HCT116 (cell line): ENCODE measurements around the gene PEAK1. TPM values are rescaled to one million over a fixed set of nuclear protein-coding genes. Genes with fewer than 3 reads are reported as not detected.

Experiments
- ATAC-seq: fragments of 200-7000 bp; cut with Tn5 transposase; 2 replicates; pipeline ENCODE4 v1.9.1; 2020; ENCODE audit warnings: mild to moderate bottlenecking, moderate library complexity
- BruUV-seq: library from RNA; stranded (reverse); fragments of 400-500 nt; replicated peaks from 2 replicates; lab custom pipeline; 2021; lab: Mats Ljungman, UMichigan
- CTCF ChIA-PET: fragments of 300-600 bp; sonication (Branson Sonifier 250); formaldehyde crosslinking; loops from one replicate; lab custom pipeline; 2021; ENCODE audit warnings: antibody characterized with exemption; lab: Charles Lee
- POLR2A ChIA-PET: fragments of 300-600, 350-600 bp; sonication (Branson Sonifier 250); formaldehyde crosslinking; loops from one replicate; lab custom pipeline; 2021; ENCODE audit warnings: antibody characterized with exemption; lab: Charles Lee
- RAD21 ChIA-PET, 2 experiments: fragments of 300-600 bp; sonication (Branson Sonifier 250); formaldehyde crosslinking; loops; one replicate each; lab custom pipeline; 2023; ENCODE audit warnings: low total read pairs in 2 of 2; ENCODE audit not compliant: uncharacterized antibody in 2 of 2, unreplicated experiment in 2 of 2, low non-redundant PET in 1 of 2; lab: Charles Lee
- DNase-seq: peaks from one replicate; pipeline ENCODE4 v3.0.0-alpha.2; 2010; ENCODE audit warnings: low read depth, low spot score
- H2AFZ ChIP-seq: fragments of 200-600 bp; shearing (Covaris generic), sonication (generic); 2 replicates; pipeline ENCODE4 v1.6.1; 2017; ENCODE audit warnings: low read depth, mixed run types, mixed read lengths, antibody characterized with exemption, low read length; ENCODE audit not compliant: poor library complexity, severe bottlenecking
- H3K27ac ChIP-seq: 2 replicates; pipeline ENCODE4 v1.5.1; 2012; ENCODE audit warnings: low read depth, low read length
- H3K27me3 ChIP-seq: fragments of 200-600 bp; sonication (generic); 2 replicates; pipeline ENCODE4 v1.6.1; 2016; ENCODE audit warnings: mixed run types, low read length, mixed read lengths; ENCODE audit not compliant: insufficient read depth
- H3K36me3 ChIP-seq, 2 experiments: fragments of 200-500 bp in 1 of 2; fragments of 200-600 bp in 1 of 2; sonication (Bioruptor generic) in 1 of 2; sonication (generic) in 1 of 2; 2 replicates each; pipeline versions ENCODE4 v1.5.1 to v1.6.1; 2014 to 2016; ENCODE audit warnings: low read length in 2 of 2, inconsistent platforms in 1 of 2, mixed read lengths in 1 of 2, mixed run types in 1 of 2; ENCODE audit not compliant: insufficient read depth in 2 of 2, control insufficient read depth in 1 of 2
- H3K4me1 ChIP-seq, 2 experiments: fragments of 200-600 bp in 1 of 2; sonication (generic) in 1 of 2; 2 replicates each; pipeline versions ENCODE4 v1.5.1 to v1.6.1; 2012 to 2017; ENCODE audit warnings: low read length in 2 of 2, inconsistent platforms in 1 of 2, mild to moderate bottlenecking in 1 of 2, mixed read lengths in 1 of 2, mixed run types in 1 of 2, moderate library complexity in 1 of 2; ENCODE audit not compliant: insufficient read depth in 2 of 2, control insufficient read depth in 1 of 2
- H3K4me2 ChIP-seq: fragments of 200-600 bp; sonication (generic); 2 replicates; pipeline ENCODE4 v1.6.1; 2017; ENCODE audit warnings: mixed run types, low read length, mixed read lengths
- H3K4me3 ChIP-seq, 2 experiments: fragments of 200-600 bp in 1 of 2; sonication (generic) in 1 of 2; replicated peaks in 1 of 2; 2 replicates each; pipeline ENCODE4 v1.5.1; 2011 to 2016; ENCODE audit warnings: low read length in 2 of 2, control low read depth in 1 of 2, low read depth in 1 of 2, mild to moderate bottlenecking in 1 of 2, mixed read lengths in 1 of 2, mixed run types in 1 of 2
- H3K79me2 ChIP-seq: fragments of 200-600 bp; sonication (generic); 2 replicates; pipeline ENCODE4 v1.6.1; 2017; ENCODE audit warnings: mild to moderate bottlenecking, mixed run types, low read length, moderate library complexity, mixed read lengths; ENCODE audit not compliant: insufficient read depth
- H3K9ac ChIP-seq: fragments of 200-600 bp; sonication (generic); 2 replicates; pipeline ENCODE4 v1.6.1; 2016; ENCODE audit warnings: low read length, mixed read lengths
- H3K9me2 ChIP-seq: fragments of 200-600 bp; sonication (generic), shearing (Covaris generic); 2 replicates; pipeline ENCODE4 v1.6.1; 2017; ENCODE audit warnings: mixed run types, mild to moderate bottlenecking, moderate library complexity; ENCODE audit not compliant: insufficient read depth
- H3K9me3 ChIP-seq, 2 experiments: fragments of 200-500 bp in 1 of 2; fragments of 200-600 bp in 1 of 2; sonication (Bioruptor generic) in 1 of 2; sonication (generic) in 1 of 2; 2 replicates each; pipeline ENCODE4 v1.6.1; 2014 to 2017; ENCODE audit warnings: low read length in 2 of 2, mixed read lengths in 2 of 2, inconsistent platforms in 1 of 2, low read depth in 1 of 2, mild to moderate bottlenecking in 1 of 2, mixed run types in 1 of 2, moderate library complexity in 1 of 2; ENCODE audit not compliant: control insufficient read depth in 1 of 2, insufficient read depth in 1 of 2
- H4K20me1 ChIP-seq: fragments of 200-600 bp; sonication (generic), shearing (Covaris generic); 2 replicates; pipeline ENCODE4 v1.6.1; 2017; ENCODE audit warnings: mixed run types, mild to moderate bottlenecking, moderate library complexity; ENCODE audit not compliant: insufficient read depth
- CEBPB ChIP-seq: IDR thresholded peaks from 2 replicates; pipeline ENCODE4 v1.6.1; 2012; ENCODE audit warnings: low read depth
- ELF1 ChIP-seq: IDR thresholded peaks from 2 replicates; pipeline ENCODE4 v1.6.1; 2012; ENCODE audit warnings: low read depth, borderline replicate concordance
- EZH2 ChIP-seq: fragments of 200-600 bp; sonication (generic); IDR thresholded peaks from 2 replicates; pipeline ENCODE4 v1.6.1; 2017; ENCODE audit warnings: antibody characterized with exemption, mixed run types
- EZH2phosphoT487 ChIP-seq: fragments of 200-600 bp; IDR thresholded peaks from 2 replicates; pipeline ENCODE4 v1.6.1; 2018; ENCODE audit warnings: antibody characterized with exemption, borderline replicate concordance
- FOSL1 ChIP-seq: IDR thresholded peaks from 2 replicates; pipeline ENCODE4 v1.6.1; 2012; ENCODE audit warnings: low read depth
- RAD21 ChIP-seq: IDR thresholded peaks from 2 replicates; pipeline ENCODE4 v1.6.1; 2012; ENCODE audit warnings: low read depth, mild to moderate bottlenecking
- SRF ChIP-seq: IDR thresholded peaks from 2 replicates; pipeline ENCODE4 v1.6.1; 2012; ENCODE audit warnings: low read depth
- YY1 ChIP-seq: IDR thresholded peaks from 2 replicates; pipeline ENCODE4 v1.6.1; 2011; ENCODE audit warnings: low read length, low read depth, moderate library complexity, mild to moderate bottlenecking; ENCODE audit not compliant: insufficient replicate concordance; ENCODE audit errors: extremely low read depth
- ZNF274 ChIP-seq: fragments of 200-500 bp; sonication (Bioruptor generic); IDR thresholded peaks from 2 replicates; pipeline ENCODE4 v1.6.1; 2014; ENCODE audit warnings: mild to moderate bottlenecking, low read depth, low read length, inconsistent platforms
- intact Hi-C: fragments of 100-400 bp; cut with micrococcal nuclease; formaldehyde crosslinking; loops from 2 replicates; pipeline ENCODE4 v1.10.0; 2022
- total RNA-seq: library from RNA; stranded (reverse); gene quantifications from one replicate; pipeline ENCODE4 v1.2.1, GENCODE V29; 2021; ENCODE audit not compliant: unreplicated experiment
- TF ChIP-seq, protein P1 (sequence below): IDR thresholded peaks from 2 replicates; pipeline ENCODE4 v1.6.1; 2012
- TF ChIP-seq, protein P2 (sequence below), 3 experiments: fragments of 200-600 bp in 1 of 3; sonication (generic) in 1 of 3; IDR thresholded peaks in 2 of 3; conservative IDR thresholded peaks in 1 of 3; 2 replicates each; pipeline ENCODE4 v1.5.1; 2012 to 2017; ENCODE audit warnings: low read depth in 2 of 3, low read length in 2 of 3, antibody characterized with exemption in 1 of 3, borderline replicate concordance in 1 of 3, control low read depth in 1 of 3, mild to moderate bottlenecking in 1 of 3, mixed read lengths in 1 of 3, mixed run types in 1 of 3, moderate library complexity in 1 of 3; ENCODE audit not compliant: insufficient read depth in 1 of 3

The PEAK1 gene
- total RNA-seq, 1 experiment from 2014 or later, result 23.4 TPM

DNA sequence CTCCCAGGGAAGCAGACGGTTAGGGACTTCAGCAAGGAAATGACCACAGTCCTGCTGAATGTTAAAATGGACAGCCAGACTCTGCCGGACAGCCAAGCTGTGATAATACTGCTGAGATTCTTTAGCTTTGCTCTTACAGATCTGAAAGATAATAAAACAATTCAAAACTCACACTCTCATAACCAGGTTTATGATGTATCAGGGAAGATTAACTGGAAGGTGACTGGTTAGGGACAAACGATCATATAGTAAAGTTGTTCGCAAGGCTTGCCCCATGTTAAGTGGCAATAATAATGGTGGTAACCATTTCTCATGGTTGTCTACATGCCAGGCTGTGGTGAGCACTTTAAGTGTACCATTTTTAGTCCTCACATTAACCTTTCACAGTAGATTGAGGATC, 304.7 kb downstream of the PEAK1 start:
- TF ChIP-seq SRF, result no peak
- TF ChIP-seq CEBPB, result no peak
- no peak for TF ChIP-seq EZH2
- TF ChIP-seq ZNF274, result no peak
- CTCF ChIA-PET, result interaction anchor here (1.4 kb wide), 1 partner anchor 382 kb away, joined by 4 read pairs; no protein-coding TSS in a partner anchor
- no peak overlapping the region for H2AFZ ChIP-seq
- no peak for DNase-seq
- RAD21 ChIA-PET, result no interaction called here
- no peaks in the 10 kb centered on the region for H4K20me1 ChIP-seq
- ATAC-seq, result no peak
- no peaks in the 10 kb centered on the region for H3K36me3 ChIP-seq
- H3K27ac ChIP-seq, result no peak overlapping the region
- no peaks in the 10 kb centered on the region for H3K9me2 ChIP-seq
- no peak overlapping the region for H3K4me2 ChIP-seq
- POLR2A ChIA-PET, result no interaction called here
- BruUV-seq, result no TSS peak
- H3K4me3 ChIP-seq, result no peak overlapping the region
- intact Hi-C loops, result no loop called here
- H3K27me3 ChIP-seq, result no peaks in the 10 kb centered on the region
- H3K4me1 ChIP-seq, result 0 out of 4 replicates have a peak, but pooled peaks cover 0 to 3% of the 10 kb centered on the region in 2 experiments
- no peaks in the 10 kb centered on the region for H3K79me2 ChIP-seq
- no peak overlapping the region for H3K9ac ChIP-seq
- no peaks in the 10 kb centered on the region for H3K9me3 ChIP-seq

DNA sequence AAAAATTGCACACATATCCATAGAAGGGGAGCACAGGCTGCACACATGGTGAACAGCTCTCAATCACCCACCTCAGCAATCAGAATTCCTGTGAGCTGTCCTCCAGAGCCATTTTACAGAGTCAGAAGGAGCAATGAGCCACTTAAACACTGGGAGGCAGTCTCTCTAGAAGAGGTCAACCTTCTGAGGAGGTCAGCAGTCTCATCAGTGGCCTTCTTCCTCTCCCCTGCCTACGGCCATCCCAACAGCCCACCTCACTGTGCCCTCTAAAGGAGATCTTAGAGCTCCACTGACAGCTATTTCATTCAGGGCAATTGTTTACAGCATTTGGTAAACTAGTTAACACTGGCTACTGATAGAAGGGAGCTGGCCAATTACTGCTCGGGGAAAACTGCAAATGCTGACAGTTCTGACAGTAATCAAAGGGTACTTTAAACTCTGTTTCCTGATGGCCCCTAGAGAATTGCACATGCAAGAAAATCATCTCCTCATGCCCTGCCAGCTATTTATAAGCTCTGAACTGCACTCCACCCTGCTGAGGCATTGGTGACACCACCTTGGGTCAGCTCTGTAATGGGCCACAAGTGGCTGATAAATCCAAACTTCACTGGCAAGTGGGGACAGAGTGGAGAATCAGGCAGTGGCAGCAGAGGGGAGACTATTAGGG, 306.9 kb downstream of the PEAK1 start:
- ATAC-seq, result peak; percentile 57
- ChIA-PET CTCF (interaction anchor here (0.7 to 0.8 kb wide), 2 partner anchors 10 to 430 kb away, joined by 3 read pairs; no protein-coding TSS in a partner anchor), POLR2A (interaction anchor here (0.5 kb wide), 1 partner anchor 1107 kb away, joined by 3 read pairs; no protein-coding TSS in a partner anchor)

More for the DNA sequence above, 306.9 kb downstream of the PEAK1 start:
- Histone ChIP-seq H3K36me3 (no peaks in the 10 kb centered on the region), H3K4me2 (no peak overlapping the region), H4K20me1 (no peaks in the 10 kb centered on the region), H3K9me3 (no peaks in the 10 kb centered on the region), H3K4me1 (no peaks in the 10 kb centered on the region; a peak in 1 of 4 replicates), H3K79me2 (no peaks in the 10 kb centered on the region), H2AFZ (no peak overlapping the region), H3K4me3 (no peak overlapping the region), H3K9me2 (no peaks in the 10 kb centered on the region), H3K27ac (no peak overlapping the region), H3K9ac (no peak overlapping the region), H3K27me3 (no peaks in the 10 kb centered on the region)
- intact Hi-C loops, result no loop called here
- RAD21 ChIA-PET, result no interaction called here
- DNase-seq, result no peak
- TF ChIP-seq, protein P1, sequence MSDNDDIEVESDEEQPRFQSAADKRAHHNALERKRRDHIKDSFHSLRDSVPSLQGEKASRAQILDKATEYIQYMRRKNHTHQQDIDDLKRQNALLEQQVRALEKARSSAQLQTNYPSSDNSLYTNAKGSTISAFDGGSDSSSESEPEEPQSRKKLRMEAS, result no peak
- no peak for TF ChIP-seq FOSL1
- no peak for TF ChIP-seq YY1
- no peak for TF ChIP-seq RAD21
- TF ChIP-seq EZH2phosphoT487, result no peak
- no peak for TF ChIP-seq EZH2
- no peak for TF ChIP-seq ELF1
- TF ChIP-seq, protein P2, sequence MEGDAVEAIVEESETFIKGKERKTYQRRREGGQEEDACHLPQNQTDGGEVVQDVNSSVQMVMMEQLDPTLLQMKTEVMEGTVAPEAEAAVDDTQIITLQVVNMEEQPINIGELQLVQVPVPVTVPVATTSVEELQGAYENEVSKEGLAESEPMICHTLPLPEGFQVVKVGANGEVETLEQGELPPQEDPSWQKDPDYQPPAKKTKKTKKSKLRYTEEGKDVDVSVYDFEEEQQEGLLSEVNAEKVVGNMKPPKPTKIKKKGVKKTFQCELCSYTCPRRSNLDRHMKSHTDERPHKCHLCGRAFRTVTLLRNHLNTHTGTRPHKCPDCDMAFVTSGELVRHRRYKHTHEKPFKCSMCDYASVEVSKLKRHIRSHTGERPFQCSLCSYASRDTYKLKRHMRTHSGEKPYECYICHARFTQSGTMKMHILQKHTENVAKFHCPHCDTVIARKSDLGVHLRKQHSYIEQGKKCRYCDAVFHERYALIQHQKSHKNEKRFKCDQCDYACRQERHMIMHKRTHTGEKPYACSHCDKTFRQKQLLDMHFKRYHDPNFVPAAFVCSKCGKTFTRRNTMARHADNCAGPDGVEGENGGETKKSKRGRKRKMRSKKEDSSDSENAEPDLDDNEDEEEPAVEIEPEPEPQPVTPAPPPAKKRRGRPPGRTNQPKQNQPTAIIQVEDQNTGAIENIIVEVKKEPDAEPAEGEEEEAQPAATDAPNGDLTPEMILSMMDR (IDR thresholded peaks at IDR 0.05 in 2 of 3, conservative IDR thresholded peaks at IDR 0.05 in 1 of 3; ENCODE audit: borderline replicate concordance in 1 of 3, insufficient read depth in 1 of 3, low read depth in 2 of 3, low read length in 2 of 3), result peak in 1 of 3 experiments; percentile 11; a peak in 1 of 6 replicates
- no TSS peak for BruUV-seq
